Kidney (tissue), 14 donors: ENCODE measurements around the gene VPS13C. TPM values are rescaled to one million over a fixed set of nuclear protein-coding genes. Genes with fewer than 3 reads are reported as not detected.

Source experiments
- DNase-seq, 5 donors: peaks; one replicate each; pipeline ENCODE4 v3.0.0-alpha.2; 2013 to 2020
- FAIRE-seq: peaks from 2 replicates; lab custom pipeline; 2012; peaks lifted over from hg19 to GRCh38; lab: Jason Lieb, UNC
- H3K27ac ChIP-seq, 2 donors: one replicate each; pipeline ENCODE4 v1.7.0; 2013; ENCODE audit warnings: low read depth in 2 of 2, low read length in 2 of 2, inconsistent platforms in 1 of 2
- H3K27me3 ChIP-seq: one replicate; pipeline ENCODE4 v1.7.1; 2013; ENCODE audit warnings: low read length, inconsistent platforms; ENCODE audit not compliant: control insufficient read depth, insufficient read depth
- H3K36me3 ChIP-seq, 3 donors: one replicate each; pipeline versions ENCODE4 v1.7.0 to v1.7.1; 2013; ENCODE audit warnings: low read length in 3 of 3, control low read depth in 1 of 3, inconsistent platforms in 1 of 3; ENCODE audit not compliant: insufficient read depth in 3 of 3, control insufficient read depth in 2 of 3
- H3K4me1 ChIP-seq, 3 donors: one replicate each; pipeline versions ENCODE4 v1.7.0 to v1.7.1; 2013; ENCODE audit warnings: low read length in 3 of 3, inconsistent platforms in 1 of 3, low read depth in 1 of 3; ENCODE audit not compliant: control insufficient read depth in 2 of 3, insufficient read depth in 2 of 3
- H3K4me3 ChIP-seq, 3 donors: one replicate each; pipeline versions ENCODE4 v1.7.0 to v1.8.1; 2013; ENCODE audit warnings: low read length in 3 of 3, control low read depth in 1 of 3, inconsistent platforms in 1 of 3
- H3K9ac ChIP-seq, 3 donors: one replicate each; pipeline versions ENCODE4 v1.7.0 to v1.7.1; 2013; ENCODE audit warnings: low read length in 3 of 3, control low read depth in 1 of 3, inconsistent platforms in 1 of 3
- H3K9me3 ChIP-seq, 3 donors: one replicate each; pipeline versions ENCODE4 v1.7.0 to v1.7.1; 2013; ENCODE audit warnings: low read length in 3 of 3, control low read depth in 1 of 3, inconsistent platforms in 1 of 3; ENCODE audit not compliant: control insufficient read depth in 2 of 3, insufficient read depth in 1 of 3
- intact Hi-C: fragments of 100-400 bp; cut with DNase I; formaldehyde crosslinking; loops from one replicate; pipeline ENCODE4 v1.11.1; 2022
- polyA plus RNA-seq: library from polyadenylated mRNA; stranded (reverse); fragments of 350-450 nt; fragmentation: Illumina TruSeq; extraction: RNeasy Lipid Tissue Mini Kit (QIAGEN cat#74804); gene quantifications from one replicate; pipeline ENCODE4 v1.2.3, GENCODE V29; 2014; ENCODE audit warnings: low read depth, low replicate concordance; ENCODE audit not compliant: insufficient read depth
- total RNA-seq: library from RNA; stranded (reverse); fragmentation: NEBNext Ultra II Directional; extraction: Animal tissue kit (Norgen Biotek cat#: 25700); gene quantifications from one replicate; pipeline ENCODE4 v1.2.1, GENCODE V29; 2021
- TF ChIP-seq, protein P1 (sequence below): IDR thresholded peaks from 3 replicates; pipeline ENCODE4 v1.5.1; 2012; ENCODE audit warnings: mild to moderate bottlenecking, moderate library complexity, borderline replicate concordance; ENCODE audit not compliant: insufficient read depth; ENCODE audit errors: extremely low read depth
- donor health status: control.
- donor health status: control.
- donor health status: control.
- donor health status: control.
- donor health status: control.
- donor health status: DM: yes; HTN: yes; CAD: no.
- donor health status: Normal renal cell carcinoma (clear cell type).

Gene VPS13C
- total and polyA plus RNA-seq, 2 donors from 2014 or later, result 12.5 to 106 TPM

DNA sequence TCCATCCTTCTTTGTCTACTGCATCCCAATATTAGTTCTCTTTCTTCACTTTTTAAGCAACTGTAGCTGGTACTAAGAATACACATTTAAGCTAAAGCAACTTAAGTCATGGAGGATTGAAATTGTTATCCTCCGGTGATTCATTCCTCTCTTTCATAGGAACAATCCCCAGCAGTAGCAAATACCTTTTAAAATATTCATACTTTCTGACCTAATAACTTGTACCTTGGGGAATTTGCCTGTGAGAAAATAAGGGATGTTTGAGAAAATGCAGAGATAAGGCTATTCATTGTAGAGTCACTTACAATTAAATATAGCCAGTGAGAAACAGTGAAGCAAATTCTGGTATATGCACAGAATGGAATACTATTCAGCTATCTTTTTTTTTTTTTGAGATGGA is 66.0 kb downstream of the VPS13C start:
- H3K4me1 ChIP-seq, result no peaks in the 10 kb centered on the region
- FAIRE-seq (no peak), DNase-seq (no peak)
- no peaks in the 10 kb centered on the region for H3K27me3 ChIP-seq
- no peak overlapping the region for H3K27ac ChIP-seq
- TF ChIP-seq, protein P1, sequence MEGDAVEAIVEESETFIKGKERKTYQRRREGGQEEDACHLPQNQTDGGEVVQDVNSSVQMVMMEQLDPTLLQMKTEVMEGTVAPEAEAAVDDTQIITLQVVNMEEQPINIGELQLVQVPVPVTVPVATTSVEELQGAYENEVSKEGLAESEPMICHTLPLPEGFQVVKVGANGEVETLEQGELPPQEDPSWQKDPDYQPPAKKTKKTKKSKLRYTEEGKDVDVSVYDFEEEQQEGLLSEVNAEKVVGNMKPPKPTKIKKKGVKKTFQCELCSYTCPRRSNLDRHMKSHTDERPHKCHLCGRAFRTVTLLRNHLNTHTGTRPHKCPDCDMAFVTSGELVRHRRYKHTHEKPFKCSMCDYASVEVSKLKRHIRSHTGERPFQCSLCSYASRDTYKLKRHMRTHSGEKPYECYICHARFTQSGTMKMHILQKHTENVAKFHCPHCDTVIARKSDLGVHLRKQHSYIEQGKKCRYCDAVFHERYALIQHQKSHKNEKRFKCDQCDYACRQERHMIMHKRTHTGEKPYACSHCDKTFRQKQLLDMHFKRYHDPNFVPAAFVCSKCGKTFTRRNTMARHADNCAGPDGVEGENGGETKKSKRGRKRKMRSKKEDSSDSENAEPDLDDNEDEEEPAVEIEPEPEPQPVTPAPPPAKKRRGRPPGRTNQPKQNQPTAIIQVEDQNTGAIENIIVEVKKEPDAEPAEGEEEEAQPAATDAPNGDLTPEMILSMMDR, result no peak
- H3K9me3 ChIP-seq, result peaks cover 0 to 2% (median 0%) of the 10 kb centered on the region in 3 donors
- H3K4me3 ChIP-seq, result no peak overlapping the region
- H3K36me3 ChIP-seq, result peaks cover 0 to 6% (median 0%) of the 10 kb centered on the region in 3 donors
- H3K9ac ChIP-seq, result no peak overlapping the region
- intact Hi-C loops, result no loop called here

DNA sequence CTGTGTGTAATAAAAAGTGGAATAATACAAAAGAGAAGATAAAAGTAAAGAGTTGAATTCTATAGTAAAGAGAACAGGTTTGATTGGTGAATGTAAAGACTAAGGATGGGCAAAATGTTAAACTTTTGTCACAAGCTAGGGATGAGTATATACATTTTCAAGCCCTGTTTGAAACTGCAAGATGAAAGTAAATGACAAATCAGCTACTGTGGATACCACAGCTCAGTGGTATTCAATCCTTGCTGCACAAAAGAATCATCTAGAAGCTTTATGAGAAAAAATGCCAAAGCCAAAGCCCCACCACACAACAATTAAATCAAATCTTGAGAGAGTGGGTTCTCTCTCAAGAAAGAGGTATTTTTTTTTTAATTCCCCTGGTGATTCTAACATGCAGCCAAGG is 67.7 kb downstream of the VPS13C start:
- intact Hi-C loops, result no loop called here
- no peak for DNase-seq
- TF ChIP-seq, protein P1, result no peak
- FAIRE-seq, result no peak
- H3K36me3 ChIP-seq, result peaks cover 2 to 6% (median 2%) of the 10 kb centered on the region in 3 donors
- H3K27ac ChIP-seq, result no peak overlapping the region
- H3K4me3 ChIP-seq, result no peak overlapping the region
- peaks cover 0 to 2% (median 0%) of the 10 kb centered on the region in 3 donors for H3K9me3 ChIP-seq
- no peak overlapping the region for H3K9ac ChIP-seq
- H3K27me3 ChIP-seq, result no peaks in the 10 kb centered on the region
- H3K4me1 ChIP-seq, result no peaks in the 10 kb centered on the region

DNA sequence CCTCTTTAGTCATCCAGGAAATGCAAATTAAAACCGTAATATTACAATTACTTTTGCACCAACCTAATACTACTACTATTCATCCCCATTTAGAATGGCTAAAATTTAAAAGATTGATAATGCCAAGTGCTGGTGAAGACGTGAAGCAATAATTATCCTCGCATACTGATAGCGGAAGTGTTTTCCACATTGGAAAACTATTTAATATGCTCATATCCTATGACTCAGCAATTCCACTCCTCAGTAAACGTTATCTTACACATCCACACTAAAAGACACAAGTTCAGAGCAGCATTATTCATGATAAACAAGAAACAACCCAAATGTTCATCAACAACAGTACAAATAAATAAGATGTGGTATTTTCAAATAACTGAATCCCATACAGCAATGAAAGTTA is 70.6 kb downstream of the VPS13C start:
- H3K27me3 ChIP-seq, result no peaks in the 10 kb centered on the region
- no peaks in the 10 kb centered on the region for H3K4me1 ChIP-seq
- FAIRE-seq (no peak), DNase-seq (no peak)
- no peak overlapping the region for H3K4me3 ChIP-seq
- intact Hi-C loops, result no loop called here
- peaks cover 2 to 6% (median 2%) of the 10 kb centered on the region in 3 donors for H3K36me3 ChIP-seq
- TF ChIP-seq, protein P1, result no peak
- H3K9ac ChIP-seq, result no peak overlapping the region
- H3K27ac ChIP-seq, result no peak overlapping the region
- H3K9me3 ChIP-seq, result no peaks in the 10 kb centered on the region

DNA sequence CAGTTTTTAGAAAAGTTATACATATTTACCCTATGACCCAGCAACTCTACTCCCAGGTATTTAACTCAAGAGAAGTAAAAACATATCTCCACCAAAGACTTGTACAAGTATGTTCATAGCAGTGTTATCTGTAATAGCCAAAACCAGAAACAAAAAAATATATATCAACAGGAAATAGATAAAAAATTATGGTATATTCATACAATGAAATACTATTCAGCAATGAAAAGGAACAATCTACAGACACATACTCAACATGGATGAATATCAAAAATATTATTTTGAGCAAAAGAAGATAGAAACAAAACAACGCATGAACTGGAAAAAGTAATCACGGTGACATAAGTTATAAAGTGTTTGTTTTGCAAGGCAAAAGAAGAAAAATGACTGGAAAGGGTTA is 72.4 kb downstream of the VPS13C start:
- Histone ChIP-seq H3K4me1 (no peaks in the 10 kb centered on the region), H3K9ac (no peak overlapping the region), H3K27me3 (no peaks in the 10 kb centered on the region), H3K4me3 (no peak overlapping the region), H3K9me3 (no peaks in the 10 kb centered on the region), H3K27ac (no peak overlapping the region), H3K36me3 (peaks cover 2 to 10% (median 4%) of the 10 kb centered on the region in 3 donors)
- DNase-seq (no peak), FAIRE-seq (no peak)
- intact Hi-C loops, result no loop called here
- TF ChIP-seq, protein P1, result no peak
